Gastroesophageal sphincter (tissue), 4 donors: ENCODE data around the gene PDE2A. TPM values are rescaled to one million over a fixed set of nuclear protein-coding genes. Genes with fewer than 3 reads are reported as not detected.

ENCODE experiments used
- ATAC-seq: fragments of 150-250 bp; one replicate; pipeline ENCODE4 v1.9.1; 2016; ENCODE audit warnings: mild to moderate bottlenecking, moderate library complexity
- H3K27ac ChIP-seq, 4 donors: fragments of 200-600 bp; sonication (generic) in 3 of 4; 1 replicate in 3 of 4; 2 replicates in 1 of 4; pipeline ENCODE4 v1.5.1; 2016 to 2019
- H3K27me3 ChIP-seq: fragments of 200-600 bp; sonication (generic); one replicate; pipeline ENCODE4 v1.5.1; 2019
- H3K36me3 ChIP-seq, 2 donors: fragments of 200-600 bp; sonication (generic); one replicate each; pipeline ENCODE4 v1.5.1; 2019; ENCODE audit warnings: control low read depth in 1 of 2
- H3K4me1 ChIP-seq, 3 donors: fragments of 200-600 bp; sonication (generic); 1 replicate in 2 of 3; 2 replicates in 1 of 3; pipeline ENCODE4 v1.5.1; 2016 to 2019; ENCODE audit warnings: control low read depth in 2 of 3
- H3K4me3 ChIP-seq, 2 donors: fragments of 200-600 bp; sonication (generic); one replicate each; pipeline ENCODE4 v1.5.1; 2019; ENCODE audit warnings: mild to moderate bottlenecking in 1 of 2, moderate library complexity in 1 of 2
- H3K9me3 ChIP-seq, 3 donors: fragments of 200-600 bp; sonication (generic); one replicate each; pipeline ENCODE4 v1.5.1; 2017 to 2019; ENCODE audit warnings: control low read depth in 2 of 3
- EP300 ChIP-seq: sonication (generic); formaldehyde crosslinking; IDR thresholded peaks from one replicate; pipeline ENCODE4 v1.6.1; 2017; ENCODE audit warnings: antibody characterized with exemption, mild to moderate bottlenecking
- POLR2A ChIP-seq, 2 donors: fragments of 450-650 bp; IDR thresholded peaks; one replicate each; pipeline ENCODE4 v1.6.1; 2017; ENCODE audit warnings: antibody characterized with exemption in 2 of 2, mild to moderate bottlenecking in 2 of 2, moderate library complexity in 1 of 2
- POLR2AphosphoS5 ChIP-seq: sonication (generic); formaldehyde crosslinking; IDR thresholded peaks from one replicate; pipeline ENCODE4 v1.6.1; 2017; ENCODE audit warnings: antibody characterized with exemption
- WGBS, 2 donors: methylation state at CpG; one replicate each; pipeline ENCODE4 v1.1.5; 2018; ENCODE audit warnings: low coverage in 1 of 2; 5-methylcytosine and 5-hydroxymethylcytosine counted together
- small RNA-seq, 4 donors: library from RNA; depleted of rRNA; stranded (forward); fragments of <200 nt; gene quantifications; one replicate each; pipeline ENCODE3, GENCODE V24; 2016
- total RNA-seq, 4 donors: library from RNA; depleted of rRNA; stranded (reverse); fragments of >200 nt; gene quantifications; one replicate each; pipeline ENCODE4 v1.1.0, GENCODE V29; 2016
- TF ChIP-seq, protein P1 (sequence below), 4 experiments: fragments of 200-600 bp in 2 of 4; fragments of 450-650 bp in 2 of 4; sonication (generic) in 1 of 4; IDR thresholded peaks; one replicate each; pipeline ENCODE4 v1.5.1; 2017 to 2019; ENCODE audit warnings: antibody characterized with exemption in 4 of 4, mild to moderate bottlenecking in 2 of 4, moderate library complexity in 2 of 4

PDE2A gene
- total RNA-seq, 4 donors from 2014 or later: 31.6 to 54.2 (median 35.4) TPM

DNA sequence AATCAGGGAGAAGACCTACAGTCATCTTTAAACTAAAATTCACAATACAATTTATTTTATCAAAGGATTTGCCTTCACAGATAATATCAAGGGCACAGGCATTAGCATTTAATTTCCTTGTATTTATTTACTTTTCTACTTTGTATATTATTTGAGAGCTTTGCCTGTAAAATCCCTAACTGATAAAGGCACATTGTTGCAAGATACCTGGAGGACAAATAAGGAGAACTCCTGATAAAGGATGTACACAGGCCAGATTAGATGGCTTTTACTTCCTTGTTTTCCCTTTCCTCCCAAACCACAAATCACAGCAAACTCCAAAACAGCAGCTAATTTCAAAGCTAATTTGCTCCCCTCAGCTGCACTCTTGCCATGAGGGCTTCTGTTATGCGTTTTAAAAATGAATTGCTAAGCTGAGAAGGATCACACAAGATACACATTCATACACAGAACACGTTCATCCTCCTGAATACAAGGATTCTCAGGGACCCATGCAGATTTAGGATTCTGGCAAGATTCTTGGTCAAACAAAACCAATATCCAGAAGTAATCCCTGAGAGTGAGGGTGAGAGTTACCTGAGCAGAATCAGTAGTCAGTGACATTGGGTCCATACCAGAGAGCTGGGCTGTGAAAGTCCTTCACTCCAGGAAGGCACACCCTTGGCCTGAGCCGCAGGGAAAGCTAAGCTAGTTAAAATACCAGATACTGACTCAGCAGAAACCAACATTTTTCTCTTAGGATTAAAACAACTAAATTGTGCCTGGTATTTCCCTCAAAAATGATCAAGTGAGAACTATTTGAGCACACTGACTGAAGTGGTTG is 139.6 kb downstream of the PDE2A start:
- H3K36me3 ChIP-seq: no peaks in the 10 kb centered on the region
- H3K4me1 ChIP-seq: no peaks in the 10 kb centered on the region
- peaks cover 27% of the 10 kb centered on the region for H3K27me3 ChIP-seq
- no peak overlapping the region for H3K27ac ChIP-seq
- 33 to 50% methylated on average over 2 to 3 of the region's 3 CpGs for WGBS, 2 donors
- no peak overlapping the region for H3K4me3 ChIP-seq
- H3K9me3 ChIP-seq: no peaks in the 10 kb centered on the region
- no peak for ATAC-seq
- TF ChIP-seq EP300 (no peak), POLR2AphosphoS5 (no peak), POLR2A (IDR thresholded peaks at IDR 0.05) (no peak)
- TF ChIP-seq, protein P1, sequence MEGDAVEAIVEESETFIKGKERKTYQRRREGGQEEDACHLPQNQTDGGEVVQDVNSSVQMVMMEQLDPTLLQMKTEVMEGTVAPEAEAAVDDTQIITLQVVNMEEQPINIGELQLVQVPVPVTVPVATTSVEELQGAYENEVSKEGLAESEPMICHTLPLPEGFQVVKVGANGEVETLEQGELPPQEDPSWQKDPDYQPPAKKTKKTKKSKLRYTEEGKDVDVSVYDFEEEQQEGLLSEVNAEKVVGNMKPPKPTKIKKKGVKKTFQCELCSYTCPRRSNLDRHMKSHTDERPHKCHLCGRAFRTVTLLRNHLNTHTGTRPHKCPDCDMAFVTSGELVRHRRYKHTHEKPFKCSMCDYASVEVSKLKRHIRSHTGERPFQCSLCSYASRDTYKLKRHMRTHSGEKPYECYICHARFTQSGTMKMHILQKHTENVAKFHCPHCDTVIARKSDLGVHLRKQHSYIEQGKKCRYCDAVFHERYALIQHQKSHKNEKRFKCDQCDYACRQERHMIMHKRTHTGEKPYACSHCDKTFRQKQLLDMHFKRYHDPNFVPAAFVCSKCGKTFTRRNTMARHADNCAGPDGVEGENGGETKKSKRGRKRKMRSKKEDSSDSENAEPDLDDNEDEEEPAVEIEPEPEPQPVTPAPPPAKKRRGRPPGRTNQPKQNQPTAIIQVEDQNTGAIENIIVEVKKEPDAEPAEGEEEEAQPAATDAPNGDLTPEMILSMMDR (IDR thresholded peaks at IDR 0.05): no peak

DNA sequence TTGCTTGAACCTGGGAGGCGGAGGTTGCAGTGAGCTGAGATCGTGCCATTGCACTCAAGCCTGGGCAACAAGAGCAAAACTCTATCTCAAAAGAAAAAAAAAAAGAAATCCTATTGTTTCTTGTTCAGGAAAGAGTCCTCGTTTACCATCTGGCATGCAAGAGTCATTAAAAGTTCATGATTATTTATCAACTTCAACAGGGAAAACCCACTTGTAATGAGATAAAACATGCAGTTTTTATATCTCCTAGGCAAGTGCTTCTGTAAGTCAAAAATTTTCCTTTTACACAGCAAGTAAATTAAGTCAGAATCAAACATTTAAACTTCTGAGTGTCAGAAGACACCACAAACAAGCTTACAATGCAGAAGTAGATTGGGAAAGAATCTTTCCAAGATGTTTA is 145.2 kb downstream of the PDE2A start:
- 10 to 53% methylated on average over 1 to 3 of the region's 3 CpGs for WGBS, 2 donors
- H3K36me3 ChIP-seq: no peaks in the 10 kb centered on the region
- no peak for ATAC-seq
- TF ChIP-seq EP300 (no peak), POLR2A (IDR thresholded peaks at IDR 0.05) (no peak), POLR2AphosphoS5 (no peak)
- TF ChIP-seq, protein P1 (IDR thresholded peaks at IDR 0.05): no peak
- H3K27me3 ChIP-seq: no peaks in the 10 kb centered on the region
- H3K27ac ChIP-seq: no peak overlapping the region
- H3K4me3 ChIP-seq: no peak overlapping the region
- H3K4me1 ChIP-seq: no peaks in the 10 kb centered on the region
- H3K9me3 ChIP-seq: no peaks in the 10 kb centered on the region

DNA sequence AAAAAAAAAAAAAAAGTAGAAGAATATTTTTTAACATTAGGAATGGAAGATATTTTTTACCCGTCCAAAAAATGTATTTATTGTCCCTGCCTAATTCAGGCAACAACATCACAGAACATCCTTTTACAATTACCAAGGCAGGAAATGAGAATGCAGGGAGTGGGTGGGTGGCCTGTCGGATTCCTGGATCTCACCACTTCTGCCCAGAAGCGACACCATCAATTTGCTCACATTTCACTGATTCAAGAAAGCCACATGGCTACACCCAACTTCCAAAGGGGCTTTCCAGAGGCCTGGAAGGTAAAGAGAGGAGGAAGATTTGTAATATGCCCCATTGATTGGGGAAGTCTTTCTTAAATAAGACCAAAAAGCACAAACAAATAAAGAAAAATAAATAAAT is 146.1 kb downstream of the PDE2A start:
- ATAC-seq: no peak

More for the DNA sequence above, 146.1 kb downstream of the PDE2A start:
- WGBS, 2 donors: 89% methylated on average over 3 of the region's 3 CpGs; no CpG with 5 or more reads in 1 of the 2 donors
- no peak overlapping the region for H3K4me3 ChIP-seq
- H3K4me1 ChIP-seq: no peaks in the 10 kb centered on the region
- no peaks in the 10 kb centered on the region for H3K36me3 ChIP-seq
- no peaks in the 10 kb centered on the region for H3K27me3 ChIP-seq
- no peak for TF ChIP-seq POLR2AphosphoS5
- no peak for TF ChIP-seq EP300
- no peak for TF ChIP-seq POLR2A (IDR thresholded peaks at IDR 0.05)
- TF ChIP-seq, protein P1 (IDR thresholded peaks at IDR 0.05): no peak
- no peak overlapping the region for H3K27ac ChIP-seq
- H3K9me3 ChIP-seq: no peaks in the 10 kb centered on the region

Small RNA genes lying within 50 kb of the gene (small RNA-seq; reads per million reads assigned to genes)
- 15.6 to 56.3 (median 49.0) reads per million in 4 donors for gene MIR139
- gene RNU7-105P: 0 reads per million in 4 donors

Other genes starting within 250 kb of the PDE2A start
- gene CLPB, start 239.9 kb downstream of the PDE2A start, total RNA-seq: 10 to 100 TPM; 19.4 to 30.4 (median 23.4) TPM
- 100 to 1,000 TPM in 2 of 4 donors, 10 to 100 TPM in 2; 72.4 to 125 (median 95.1) TPM for gene ARAP1, start 78.0 kb upstream of the PDE2A start, total RNA-seq
- 10 to 100 TPM; 35.8 to 56.6 (median 45.0) TPM for gene STARD10, start 119.6 kb upstream of the PDE2A start, total RNA-seq
- gene ATG16L2, start 140.0 kb upstream of the PDE2A start, total RNA-seq: 10 to 100 TPM in 3 of 4 donors, 1 to 10 TPM in 1; 8.3 to 27.9 (median 16.5) TPM